Endodermal cell (in vitro differentiated cells): ENCODE data around the gene TMEM8B. TPM values are rescaled to one million over a fixed set of nuclear protein-coding genes. Genes with fewer than 3 reads are reported as not detected.
A peak's percentile ranks its signal among the peaks of the same experiment; 100 is the strongest.

Experiments used
- DNase-seq: peaks from one replicate; pipeline ENCODE4 v3.0.0-alpha.2; 2017
- H3K27ac ChIP-seq: 2 replicates; pipeline ENCODE4 v1.5.1; 2013; ENCODE audit warnings: mild to moderate bottlenecking, low read depth, low read length, moderate library complexity
- H3K27me3 ChIP-seq: 2 replicates; pipeline ENCODE4 v1.6.1; 2013; ENCODE audit warnings: mild to moderate bottlenecking, low read length, moderate library complexity; ENCODE audit not compliant: insufficient read depth, control insufficient read depth, poor library complexity, severe bottlenecking
- H3K36me3 ChIP-seq: 2 replicates; pipeline ENCODE4 v1.7.0; 2013; ENCODE audit warnings: mild to moderate bottlenecking, low read length, moderate library complexity; ENCODE audit not compliant: control insufficient read depth, insufficient read depth
- H3K4me1 ChIP-seq: one replicate; pipeline ENCODE4 v1.7.0; 2013; ENCODE audit warnings: low read length; ENCODE audit not compliant: control insufficient read depth, insufficient read depth
- H3K4me3 ChIP-seq: 2 replicates; pipeline ENCODE4 v1.5.1; 2013; ENCODE audit warnings: mild to moderate bottlenecking, low read length, moderate library complexity
- H3K9ac ChIP-seq: 2 replicates; pipeline ENCODE4 v1.6.1; 2013; ENCODE audit warnings: mild to moderate bottlenecking, low read length, moderate library complexity; ENCODE audit not compliant: poor library complexity, severe bottlenecking; ENCODE audit errors: extremely low read depth
- H3K9me3 ChIP-seq: 2 replicates; pipeline ENCODE4 v1.6.1; 2013; ENCODE audit warnings: mild to moderate bottlenecking, low read length, moderate library complexity; ENCODE audit not compliant: control insufficient read depth
- H3K27ac Mint-ChIP-seq: 2 replicates; pipeline ENCODE4 v1.8.0; 2020; ENCODE audit warnings: mixed read lengths
- H3K27me3 Mint-ChIP-seq: 2 replicates; pipeline ENCODE4 v1.8.0; 2021; ENCODE audit warnings: mild to moderate bottlenecking, mixed read lengths; ENCODE audit not compliant: insufficient read depth
- H3K36me3 Mint-ChIP-seq: 2 replicates; pipeline ENCODE4 v1.8.0; 2020; ENCODE audit warnings: low read depth, mixed read lengths
- H3K4me1 Mint-ChIP-seq: 2 replicates; pipeline ENCODE4 v1.8.0; 2020; ENCODE audit warnings: mixed read lengths
- H3K4me3 Mint-ChIP-seq: 2 replicates; pipeline ENCODE4 v1.8.0; 2020; ENCODE audit warnings: mild to moderate bottlenecking, moderate library complexity, mixed read lengths
- H3K9me3 Mint-ChIP-seq: 2 replicates; pipeline ENCODE4 v1.8.0; 2020; ENCODE audit warnings: mild to moderate bottlenecking, mixed read lengths
- CTCF ChIP-seq: fragments of 200-600 bp; sonication (generic); conservative IDR thresholded peaks from 2 replicates; pipeline ENCODE4 v1.5.0; 2021; ENCODE audit warnings: antibody characterized with exemption, mild to moderate bottlenecking
- WGBS, 2 experiments: methylation state at CpG; one replicate each; pipeline versions ENCODE4 v1.1.5 to v1.1.7; 2013; ENCODE audit warnings: missing lambda C conversion rate in 2 of 2, mixed read lengths in 1 of 2; ENCODE audit not compliant: insufficient coverage in 1 of 2, insufficient read length in 1 of 2; 5-methylcytosine and 5-hydroxymethylcytosine counted together
- total RNA-seq, 2 donors: library from RNA; stranded (reverse); fragmentation: NEBNext Ultra II Directional in 1 of 2; extraction: Animal tissue kit (Norgen Biotek cat#: 25700) in 1 of 2; gene quantifications; 2 replicates in 1 of 2; 3 replicates in 1 of 2; pipeline ENCODE4 v1.2.1, GENCODE V29; 2021

TMEM8B gene
- total RNA-seq, 2 donors from 2014 or later = 12.8 to 18.3 TPM

GRCh38 chr9:35798658-35799374 is 30.2 kb upstream of the TMEM8B start:
- TF ChIP-seq CTCF = no peak
- Mint-ChIP-seq H3K9me3 (no peaks in the 10 kb centered on the region), H3K27ac (no peak overlapping the region), H3K36me3 (peaks cover 18% of the 10 kb centered on the region), H3K4me1 (peaks cover 15% of the 10 kb centered on the region), H3K4me3 (no peak overlapping the region), H3K27me3 (no peaks in the 10 kb centered on the region)
- H3K4me3 ChIP-seq = no peak overlapping the region
- no peak overlapping the region for H3K27ac ChIP-seq
- H3K27me3 ChIP-seq = no peaks in the 10 kb centered on the region
- H3K9me3 ChIP-seq = no peaks in the 10 kb centered on the region
- DNase-seq = peak; percentile 58
- H3K4me1 ChIP-seq = peaks cover 8% of the 10 kb centered on the region
- no peak overlapping the region for H3K9ac ChIP-seq
- peaks cover 11% of the 10 kb centered on the region for H3K36me3 ChIP-seq
- 92 to 100% methylated on average over 2 to 4 of the region's 4 CpGs for WGBS, 2 experiments

GRCh38 chr9:35800530-35800929 is 28.5 kb upstream of the TMEM8B start:
- H3K27me3 Mint-ChIP-seq = no peaks in the 10 kb centered on the region
- DNase-seq = no peak
- H3K27ac Mint-ChIP-seq = peak overlapping the region; percentile 23
- Histone ChIP-seq H3K4me3 (no peak overlapping the region), H3K9me3 (no peaks in the 10 kb centered on the region), H3K27me3 (no peaks in the 10 kb centered on the region), H3K27ac (no peak overlapping the region), H3K9ac (no peak overlapping the region), H3K36me3 (peaks cover 16% of the 10 kb centered on the region), H3K4me1 (peaks cover 8% of the 10 kb centered on the region)
- no peaks in the 10 kb centered on the region for H3K9me3 Mint-ChIP-seq
- peaks cover 18% of the 10 kb centered on the region for H3K36me3 Mint-ChIP-seq
- no peak overlapping the region for H3K4me3 Mint-ChIP-seq
- 88 to 97% methylated on average over 5 to 7 of the region's 7 CpGs for WGBS, 2 experiments
- no peak for TF ChIP-seq CTCF
- H3K4me1 Mint-ChIP-seq = peaks cover 15% of the 10 kb centered on the region

- H3K27ac Mint-ChIP-seq = peak overlapping the region; percentile 41
- peaks cover 25% of the 10 kb centered on the region for H3K36me3 Mint-ChIP-seq
- no peak for DNase-seq
- peak overlapping the region; percentile 64 for H3K4me3 ChIP-seq
- no peaks in the 10 kb centered on the region for H3K9me3 Mint-ChIP-seq
- no peak for TF ChIP-seq CTCF
- no peaks in the 10 kb centered on the region for H3K27me3 ChIP-seq
- H3K36me3 ChIP-seq = peaks cover 22% of the 10 kb centered on the region
- no peak overlapping the region for H3K9ac ChIP-seq
- 88 to 96% methylated on average over 12 to 13 of the region's 13 CpGs for WGBS, 2 experiments
- H3K4me1 Mint-ChIP-seq = peaks cover 13% of the 10 kb centered on the region
- no peak overlapping the region for H3K4me3 Mint-ChIP-seq
- H3K9me3 ChIP-seq = no peaks in the 10 kb centered on the region
- H3K4me1 ChIP-seq = peaks cover 8% of the 10 kb centered on the region
- H3K27me3 Mint-ChIP-seq = no peaks in the 10 kb centered on the region
- H3K27ac ChIP-seq = no peak overlapping the region
These were observed 27.5 kb upstream of the TMEM8B start for GRCh38 chr9:35801328-35802128.
